ENCODE data around the gene FGF2. TPM values are rescaled to one million over a fixed set of nuclear protein-coding genes. Genes with fewer than 3 reads are reported as not detected.

Gene FGF2
- total and polyA plus RNA-seq, 4 donors: 0.52 to 1.4 (median 0.98) TPM

GRCh38 chr4:122906859-122907305 lies 80.3 kb downstream of the FGF2 start (continued):
- no peak for TF ChIP-seq YY1 (IDR thresholded peaks at IDR 0.05)
- no peak for TF ChIP-seq JUND (IDR thresholded peaks at IDR 0.05)

GRCh38 chr4:122908223-122908622 lies 81.6 kb downstream of the FGF2 start:
- no peaks in the 10 kb centered on the region for H3K9me3 ChIP-seq (ENCODE audit: control insufficient read depth in 4 of 4, low read length in 3 of 4)
- H3K9ac ChIP-seq (ENCODE audit: low read depth in 1 of 2, low read length in 2 of 2): no peak overlapping the region
- H3K36me3 ChIP-seq (ENCODE audit: control insufficient read depth in 4 of 4, insufficient read depth in 3 of 4, low read depth in 1 of 4, low read length in 3 of 4): peaks cover 0 to 4% (median 2%) of the 10 kb centered on the region in 4 donors
- H3K27ac ChIP-seq (ENCODE audit: low read depth in 1 of 2, low read length in 2 of 2): no peak overlapping the region
- DNase-seq (ENCODE audit: low spot score): no peak
- TF ChIP-seq HNF4G (IDR thresholded peaks at IDR 0.05) (no peak), FOXA2 (IDR thresholded peaks at IDR 0.05) (no peak), TAF1 (conservative IDR thresholded peaks at IDR 0.05) (no peak), REST (IDR thresholded peaks at IDR 0.05) (no peak), HNF4A (conservative IDR thresholded peaks at IDR 0.05) (no peak), MAX (IDR thresholded peaks at IDR 0.05) (no peak), CTCF (IDR thresholded peaks at IDR 0.05; ENCODE audit: low read depth, low read length, missing input control) (no peak), FOXA1 (IDR thresholded peaks at IDR 0.05) (no peak), NR2F2 (IDR thresholded peaks at IDR 0.05) (no peak), RXRA (IDR thresholded peaks at IDR 0.05) (no peak), EGR1 (IDR thresholded peaks at IDR 0.05; ENCODE audit: low read depth in 2 of 2) (no peak), ZBTB33 (IDR thresholded peaks at IDR 0.05) (no peak), RAD21 (IDR thresholded peaks at IDR 0.05) (no peak), GABPA (IDR thresholded peaks at IDR 0.05 in 1 of 2, conservative IDR thresholded peaks at IDR 0.05 in 1 of 2) (no peak), ATF3 (IDR thresholded peaks at IDR 0.05) (no peak), JUND (IDR thresholded peaks at IDR 0.05) (no peak), YY1 (IDR thresholded peaks at IDR 0.05) (no peak)
- H3K27me3 ChIP-seq (ENCODE audit: control insufficient read depth in 4 of 4, insufficient read depth in 4 of 4, low read length in 3 of 4): no peaks in the 10 kb centered on the region
- 96% methylated on average over 1 of the region's 1 CpG for WGBS
- H3K4me3 ChIP-seq (ENCODE audit: low read depth in 1 of 3, low read length in 3 of 3): no peak overlapping the region
- peaks cover 0 to 25% (median 14%) of the 10 kb centered on the region in 4 donors for H3K4me1 ChIP-seq (ENCODE audit: control insufficient read depth in 4 of 4, insufficient read depth in 4 of 4, low read length in 3 of 4)

All from liver (tissue), 9 donors.